Cardiac fibroblast (primary cell): ENCODE measurements around the gene ARHGAP8.

ENCODE experiments used
- DNase-seq, 2 donors: peaks; one replicate each; pipeline versions ENCODE4 v3.0.0 to v3.0.0-alpha.2; 2010; ENCODE audit warnings: low read depth in 2 of 2
- H3K4me3 ChIP-seq, 2 donors: replicated peaks in 1 of 2; 1 replicate in 1 of 2; 2 replicates in 1 of 2; pipeline ENCODE4 v1.5.1; 2011; ENCODE audit warnings: low read depth in 2 of 2, low read length in 2 of 2, mild to moderate bottlenecking in 2 of 2, moderate library complexity in 1 of 2
- TF ChIP-seq, protein P1 (sequence below): IDR thresholded peaks from one replicate; pipeline ENCODE4 v1.5.1; 2011; ENCODE audit warnings: low read depth, mild to moderate bottlenecking, low read length, inconsistent platforms

ARHGAP8 gene

DNA sequence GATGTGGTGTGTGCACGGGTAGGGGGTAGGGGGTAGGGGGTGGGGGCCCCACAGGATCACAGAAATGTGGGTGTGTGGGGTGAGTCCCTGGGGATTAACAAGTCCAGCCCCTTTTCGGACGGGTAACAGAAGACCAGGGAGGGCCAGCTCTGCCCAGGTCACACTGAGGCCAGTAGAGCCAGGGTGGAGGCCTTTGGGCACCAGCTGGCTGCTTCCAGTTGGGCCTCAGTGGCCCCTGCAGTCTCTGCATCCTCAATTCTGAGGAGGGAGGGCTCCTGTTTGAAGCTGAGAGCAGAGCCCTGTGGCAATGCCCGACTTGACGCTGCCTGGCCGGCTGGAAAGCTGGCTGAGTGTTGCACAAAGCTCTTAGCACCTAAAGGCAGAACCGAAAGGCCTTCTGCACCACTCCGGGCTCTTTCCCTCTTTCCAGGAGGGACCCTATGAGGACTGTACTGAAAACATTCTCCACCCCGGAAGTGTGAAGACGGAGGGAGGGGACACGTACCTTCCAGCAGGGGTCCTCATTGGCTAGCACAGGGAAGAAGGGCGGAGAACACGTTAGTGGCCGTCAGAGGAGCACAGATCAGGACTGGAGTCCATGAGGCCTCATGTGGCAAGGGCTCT lies 137.0 kb downstream of the ARHGAP8 start:
- no peak for DNase-seq
- TF ChIP-seq, protein P1, sequence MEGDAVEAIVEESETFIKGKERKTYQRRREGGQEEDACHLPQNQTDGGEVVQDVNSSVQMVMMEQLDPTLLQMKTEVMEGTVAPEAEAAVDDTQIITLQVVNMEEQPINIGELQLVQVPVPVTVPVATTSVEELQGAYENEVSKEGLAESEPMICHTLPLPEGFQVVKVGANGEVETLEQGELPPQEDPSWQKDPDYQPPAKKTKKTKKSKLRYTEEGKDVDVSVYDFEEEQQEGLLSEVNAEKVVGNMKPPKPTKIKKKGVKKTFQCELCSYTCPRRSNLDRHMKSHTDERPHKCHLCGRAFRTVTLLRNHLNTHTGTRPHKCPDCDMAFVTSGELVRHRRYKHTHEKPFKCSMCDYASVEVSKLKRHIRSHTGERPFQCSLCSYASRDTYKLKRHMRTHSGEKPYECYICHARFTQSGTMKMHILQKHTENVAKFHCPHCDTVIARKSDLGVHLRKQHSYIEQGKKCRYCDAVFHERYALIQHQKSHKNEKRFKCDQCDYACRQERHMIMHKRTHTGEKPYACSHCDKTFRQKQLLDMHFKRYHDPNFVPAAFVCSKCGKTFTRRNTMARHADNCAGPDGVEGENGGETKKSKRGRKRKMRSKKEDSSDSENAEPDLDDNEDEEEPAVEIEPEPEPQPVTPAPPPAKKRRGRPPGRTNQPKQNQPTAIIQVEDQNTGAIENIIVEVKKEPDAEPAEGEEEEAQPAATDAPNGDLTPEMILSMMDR = no peak
- H3K4me3 ChIP-seq = no peak overlapping the region

DNA sequence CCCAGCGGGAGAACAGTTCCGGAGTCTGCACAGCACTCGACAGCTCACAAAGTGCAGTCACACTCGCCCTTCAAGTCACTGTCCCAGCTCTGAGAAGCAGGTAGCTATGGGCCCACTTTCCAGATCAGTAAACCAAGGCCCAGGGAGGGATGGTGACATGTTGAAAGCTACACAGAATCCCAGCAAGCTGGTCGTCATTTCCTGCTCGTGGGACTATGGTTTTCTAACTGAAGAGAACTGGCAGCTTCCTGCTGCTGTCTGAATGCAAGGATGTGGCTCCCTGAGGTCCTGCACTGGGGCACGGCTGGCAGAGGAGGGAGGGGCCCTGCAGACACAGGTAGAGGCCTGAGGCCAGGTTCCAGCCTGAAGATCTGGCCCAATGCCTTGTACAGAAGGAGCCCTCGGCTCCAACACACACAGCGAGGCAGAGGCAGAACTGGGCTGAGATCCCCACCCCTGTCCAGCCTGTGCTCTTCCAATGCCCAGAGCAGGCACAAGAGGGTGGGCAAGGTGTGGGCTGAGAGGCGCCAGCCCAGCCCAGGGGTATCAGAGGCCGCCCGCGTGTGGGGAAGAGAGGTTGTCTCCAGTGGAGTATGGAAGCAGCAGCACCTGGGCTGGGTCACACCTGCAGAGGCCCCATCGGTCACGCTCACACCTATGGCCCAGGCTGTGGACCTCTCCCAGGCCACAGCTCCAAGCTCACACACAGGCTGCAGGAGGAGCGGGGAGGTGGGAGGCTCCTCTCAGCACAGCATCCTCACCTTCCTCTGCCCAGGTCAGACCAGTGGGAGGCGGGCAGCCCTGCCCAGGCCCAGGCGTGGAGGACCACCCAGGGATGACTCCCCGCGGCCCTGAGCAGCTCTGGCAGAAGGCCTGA lies 138.3 kb downstream of the ARHGAP8 start:
- DNase-seq = no peak
- TF ChIP-seq, protein P1 = no peak
- no peak overlapping the region for H3K4me3 ChIP-seq

DNA sequence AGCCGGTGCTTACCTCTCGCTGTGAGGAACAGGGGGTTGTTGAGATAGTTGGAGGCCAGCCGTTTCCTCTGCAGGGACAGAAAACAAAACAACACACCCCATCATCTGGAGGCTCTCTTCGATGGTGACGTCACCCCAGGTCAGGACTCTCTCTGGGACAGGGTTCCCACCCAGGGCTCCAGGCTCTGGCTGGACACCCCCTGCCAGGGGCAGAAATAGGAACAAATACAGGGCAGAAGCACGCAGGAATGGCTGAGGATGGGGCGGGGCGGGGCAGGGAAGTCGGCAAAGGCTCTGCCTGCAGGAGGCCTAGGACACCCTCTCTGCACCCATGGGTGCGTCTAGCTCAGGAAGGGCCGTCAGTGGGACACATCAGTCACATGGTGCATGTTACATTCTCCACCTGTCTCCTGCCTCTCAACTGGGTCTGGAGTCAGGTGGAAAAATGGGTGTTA lies 138.9 kb downstream of the ARHGAP8 start:
- TF ChIP-seq, protein P1 = no peak
- H3K4me3 ChIP-seq = no peak overlapping the region
- no peak for DNase-seq

DNA sequence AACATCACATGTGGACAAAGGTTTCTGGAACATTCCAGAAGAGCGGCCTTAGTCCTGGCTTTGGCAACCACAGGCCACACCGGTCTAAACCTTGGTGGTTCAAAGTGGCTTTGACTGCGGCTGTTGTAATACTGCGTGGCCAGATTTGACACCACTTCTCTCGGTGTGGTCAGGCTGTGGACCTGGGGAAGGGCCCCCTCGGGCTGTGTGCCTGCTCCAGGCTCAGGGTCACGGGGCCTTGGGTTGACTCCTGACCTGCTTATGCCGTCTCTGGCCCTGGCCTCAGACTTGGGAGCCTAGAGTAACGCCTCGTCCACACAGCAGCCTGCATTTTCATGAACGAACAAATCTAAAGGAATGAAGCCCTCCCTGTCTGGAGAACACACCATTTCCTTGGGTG lies 139.4 kb downstream of the ARHGAP8 start:
- H3K4me3 ChIP-seq = no peak overlapping the region
- TF ChIP-seq, protein P1 = no peak
- DNase-seq = no peak

DNA sequence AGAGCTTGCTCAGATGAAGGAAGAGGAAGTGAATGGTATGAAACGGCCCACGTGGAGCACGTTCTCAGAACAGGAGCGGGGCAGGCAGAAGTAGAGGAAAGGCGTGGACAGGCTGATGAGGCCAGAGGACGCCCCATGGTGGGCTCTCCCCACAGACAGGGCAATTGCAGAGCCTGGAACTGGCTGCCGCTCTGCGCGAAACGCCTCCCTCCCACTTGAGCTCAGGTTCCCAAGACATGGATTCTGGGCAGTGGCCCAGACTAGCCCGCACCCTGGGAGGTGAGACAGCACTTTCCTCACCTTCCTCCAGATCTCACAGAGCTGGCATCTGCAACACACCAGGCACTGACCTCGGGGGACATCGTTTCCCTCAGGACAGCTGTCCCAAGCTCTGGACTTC lies 139.9 kb downstream of the ARHGAP8 start:
- TF ChIP-seq, protein P1 = no peak
- no peak for DNase-seq
- H3K4me3 ChIP-seq = no peak overlapping the region

DNA sequence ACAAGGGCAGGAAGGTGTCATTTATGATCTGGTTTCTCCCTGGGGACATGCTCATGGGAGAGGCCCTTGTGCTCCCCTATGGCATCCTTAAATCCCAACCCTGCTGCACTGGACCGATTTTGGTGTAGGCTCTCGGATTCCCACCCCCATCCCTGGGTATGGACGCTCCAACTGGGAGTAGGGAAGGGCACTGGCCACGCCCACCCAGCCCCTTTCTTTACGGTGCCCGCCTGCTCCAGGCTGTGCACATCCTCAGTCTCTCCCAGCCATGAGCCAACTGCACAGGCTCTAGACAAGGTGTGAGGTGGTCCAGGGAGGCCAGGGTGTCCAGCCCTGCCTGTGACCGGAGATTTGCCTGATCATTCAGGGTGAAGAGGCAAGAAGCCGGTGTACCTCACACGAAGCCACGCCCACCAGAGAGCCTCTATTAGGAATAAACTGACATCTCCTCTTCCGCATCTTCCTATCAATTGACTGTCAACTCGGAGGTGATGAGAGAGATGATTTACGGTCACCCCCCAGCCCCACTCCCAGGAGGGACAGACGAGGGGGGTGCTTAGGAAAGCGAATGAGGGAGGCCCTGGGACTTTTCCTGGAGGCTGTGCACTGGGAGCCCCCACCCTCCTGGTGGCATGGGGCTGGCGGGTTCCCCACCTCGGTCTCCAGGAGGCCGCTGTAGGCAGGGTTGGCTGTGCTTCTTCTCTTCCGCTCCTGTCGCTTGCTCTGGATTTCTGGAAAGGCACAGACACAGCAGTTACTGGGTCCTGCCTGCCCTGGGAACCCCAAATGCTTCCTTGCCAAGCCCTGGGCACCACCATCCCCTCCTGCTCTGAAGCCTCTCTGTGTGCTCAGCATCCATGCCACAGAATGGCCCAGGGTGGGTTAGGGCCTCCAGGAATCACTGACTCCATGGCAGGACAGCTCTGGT lies 140.7 kb downstream of the ARHGAP8 start:
- TF ChIP-seq, protein P1 = no peak
- no peak overlapping the region for H3K4me3 ChIP-seq
- DNase-seq = no peak
